ENCODE measurements around the gene TUBGCP6. TPM values are rescaled to one million over a fixed set of nuclear protein-coding genes. Genes with fewer than 3 reads are reported as not detected.
"Not testable (repeated sequence)": the region's sequence is repeated elsewhere in the genome, so short reads cannot be mapped to it uniquely, and the experiment has no call there.

TUBGCP6 gene
- total RNA-seq, 1 donor from 2014 or later = 56.4 TPM

DNA sequence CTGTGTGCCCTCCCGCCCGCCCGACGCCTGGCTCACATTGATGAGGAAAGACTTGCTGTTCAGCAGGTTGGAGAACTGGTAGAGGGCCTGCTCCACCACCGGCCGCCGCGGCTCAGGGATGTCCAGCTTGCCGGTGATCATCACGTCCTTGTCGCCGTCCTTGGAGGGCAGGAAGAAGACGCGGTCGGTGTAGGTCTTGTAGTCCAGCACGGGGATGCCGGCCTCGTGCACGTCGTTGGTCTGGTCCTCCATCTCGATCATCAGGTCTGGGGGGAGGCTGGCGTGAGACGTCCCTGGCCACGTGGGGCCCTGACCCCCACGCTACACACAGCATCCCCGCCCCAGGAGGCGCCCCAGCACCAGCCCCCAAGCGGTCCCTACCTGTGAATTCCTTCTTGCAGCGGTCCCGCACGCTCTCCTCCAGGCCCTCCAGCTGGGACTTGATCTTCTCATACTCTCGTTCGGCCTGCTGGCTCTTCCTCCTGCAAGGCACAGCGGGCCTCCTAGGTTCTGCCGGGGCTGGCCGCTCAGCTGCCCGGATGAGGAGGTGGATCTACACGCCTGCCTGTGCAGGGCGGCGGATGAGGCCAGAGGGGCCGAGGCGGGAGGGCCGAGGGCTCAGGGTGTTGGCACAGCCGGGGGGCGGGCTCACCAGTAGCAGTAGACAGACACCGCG lies 36.0 kb upstream of the TUBGCP6 start:
- intact Hi-C loops (cut with micrococcal nuclease) = no loop called here

DNA sequence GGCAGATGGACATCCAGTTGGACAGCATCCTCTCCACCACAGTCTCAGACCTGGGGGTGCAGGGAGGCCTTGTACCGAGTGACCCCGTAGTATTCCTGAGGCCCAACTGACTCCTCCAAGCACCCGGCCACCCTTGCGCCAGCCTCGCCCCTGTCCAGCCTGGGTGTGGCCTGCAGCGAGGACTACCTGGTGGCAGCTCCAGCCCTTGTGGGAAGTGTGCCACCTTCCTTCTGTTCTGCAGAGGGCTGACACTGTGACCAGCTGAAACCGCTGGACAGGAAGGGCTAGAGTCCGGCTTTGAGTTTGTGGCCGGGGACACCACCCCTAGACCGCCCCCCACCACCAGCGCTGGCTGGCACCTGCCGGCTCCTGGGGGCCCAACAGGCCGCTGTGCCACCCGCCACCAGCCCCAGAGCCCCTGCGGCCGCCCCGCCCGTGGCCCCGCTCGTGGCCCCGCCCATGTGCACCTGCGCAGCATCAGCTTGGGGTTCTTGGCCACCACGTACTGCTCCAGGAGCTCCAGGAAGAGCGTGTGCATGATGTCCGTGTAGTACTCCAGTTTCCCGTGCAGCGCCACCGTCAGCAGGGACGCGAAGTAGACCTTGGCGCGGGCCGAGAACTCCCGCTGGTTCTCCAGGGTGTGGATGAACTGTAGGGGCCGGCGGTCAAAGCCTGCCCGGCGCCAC lies 35.3 kb upstream of the TUBGCP6 start:
- intact Hi-C loops (cut with micrococcal nuclease) = no loop called here

DNA sequence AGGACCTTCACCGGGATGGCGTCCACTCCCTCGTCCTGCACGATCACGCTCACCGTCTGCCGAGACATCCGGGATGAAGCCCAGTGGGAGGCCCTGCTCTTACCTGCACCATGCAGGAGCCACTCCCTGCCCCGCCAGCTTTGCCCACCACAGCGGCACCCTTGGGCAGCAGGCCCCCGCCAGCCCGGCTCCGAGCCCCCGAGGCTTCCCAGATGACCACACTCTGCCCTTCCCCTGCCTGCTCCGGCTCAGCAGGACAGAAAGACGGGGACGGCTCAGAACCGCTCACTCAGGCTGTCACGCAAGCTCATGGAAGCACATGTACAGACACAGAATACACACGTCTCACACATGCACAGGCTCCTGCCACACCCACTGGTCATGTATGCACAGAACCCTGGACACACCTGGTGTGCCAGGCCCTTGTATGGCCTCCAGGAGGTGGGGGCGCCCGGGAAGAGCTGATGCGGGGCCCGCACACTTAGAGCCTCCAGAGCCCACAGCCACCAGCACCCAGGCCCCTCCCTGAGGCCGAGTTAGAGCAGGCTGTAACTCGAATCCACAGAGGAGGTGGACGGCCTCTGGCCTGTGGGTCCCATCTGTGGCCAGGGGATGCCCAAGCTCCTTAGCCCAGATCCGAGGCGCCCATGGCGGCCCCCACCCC lies 34.3 kb upstream of the TUBGCP6 start:
- intact Hi-C loops (cut with micrococcal nuclease) = no loop called here

DNA sequence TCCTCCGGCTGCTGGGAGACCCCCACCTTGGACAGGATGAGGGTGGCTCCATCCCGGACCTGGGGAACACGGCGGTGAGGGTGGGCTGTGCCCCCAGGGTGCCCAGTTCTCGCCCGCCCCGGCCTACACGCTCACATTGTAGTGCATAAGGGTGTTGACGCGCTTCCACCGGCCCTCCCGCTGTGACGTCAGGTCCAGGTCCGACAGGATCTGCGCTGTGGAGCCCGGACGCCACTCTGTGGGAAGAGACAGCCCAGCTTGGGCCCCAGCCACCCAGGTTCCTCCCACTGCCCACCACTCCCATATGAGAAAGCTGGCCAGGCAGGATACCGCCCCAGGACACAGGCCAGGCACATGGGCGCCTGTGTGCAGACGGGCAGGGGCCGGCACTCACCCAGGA lies 33.6 kb upstream of the TUBGCP6 start:
- intact Hi-C loops (cut with micrococcal nuclease) = no loop called here

DNA sequence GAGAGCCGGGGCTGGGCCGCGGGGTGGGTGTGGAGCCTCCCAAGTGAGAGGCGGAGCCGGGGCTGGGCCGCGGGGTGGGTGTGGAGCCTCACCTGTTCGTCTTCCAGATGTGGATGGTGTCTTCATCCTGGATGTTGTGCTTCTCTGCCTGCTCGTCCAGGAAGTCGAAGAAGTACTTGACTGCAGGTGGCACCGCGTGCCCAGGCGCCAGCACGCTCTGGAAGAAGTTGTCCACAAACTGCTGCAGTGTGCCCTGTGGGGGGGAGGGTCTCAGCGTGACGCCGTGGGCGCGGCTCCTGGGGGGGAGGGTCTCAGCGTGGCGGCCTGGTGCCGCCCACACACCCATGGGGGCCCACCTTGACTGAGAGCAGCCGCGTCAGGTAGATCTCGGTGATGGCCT lies 32.9 kb upstream of the TUBGCP6 start:
- intact Hi-C loops (cut with micrococcal nuclease) = no loop called here

DNA sequence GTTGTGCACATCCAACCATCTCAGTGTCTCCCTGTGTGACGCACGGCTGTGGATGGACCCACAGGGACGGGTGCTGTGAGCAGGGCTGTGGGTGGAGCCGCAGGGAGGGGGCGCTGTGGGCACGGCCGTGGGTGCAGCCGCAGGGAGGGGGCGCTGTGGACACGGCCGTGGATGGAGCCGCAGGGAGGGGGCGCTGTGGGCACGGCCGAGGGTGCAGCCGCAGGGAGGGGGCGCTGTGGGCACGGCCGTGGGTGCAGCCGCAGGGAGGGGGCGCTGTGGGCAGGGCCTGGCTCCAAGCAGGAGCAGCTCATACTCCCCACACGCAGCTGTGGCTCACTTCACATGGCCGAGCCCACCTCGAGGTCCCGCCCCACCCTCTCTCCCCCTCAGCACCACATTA lies 31.3 kb upstream of the TUBGCP6 start:
- intact Hi-C loops (cut with micrococcal nuclease) = no loop called here

DNA sequence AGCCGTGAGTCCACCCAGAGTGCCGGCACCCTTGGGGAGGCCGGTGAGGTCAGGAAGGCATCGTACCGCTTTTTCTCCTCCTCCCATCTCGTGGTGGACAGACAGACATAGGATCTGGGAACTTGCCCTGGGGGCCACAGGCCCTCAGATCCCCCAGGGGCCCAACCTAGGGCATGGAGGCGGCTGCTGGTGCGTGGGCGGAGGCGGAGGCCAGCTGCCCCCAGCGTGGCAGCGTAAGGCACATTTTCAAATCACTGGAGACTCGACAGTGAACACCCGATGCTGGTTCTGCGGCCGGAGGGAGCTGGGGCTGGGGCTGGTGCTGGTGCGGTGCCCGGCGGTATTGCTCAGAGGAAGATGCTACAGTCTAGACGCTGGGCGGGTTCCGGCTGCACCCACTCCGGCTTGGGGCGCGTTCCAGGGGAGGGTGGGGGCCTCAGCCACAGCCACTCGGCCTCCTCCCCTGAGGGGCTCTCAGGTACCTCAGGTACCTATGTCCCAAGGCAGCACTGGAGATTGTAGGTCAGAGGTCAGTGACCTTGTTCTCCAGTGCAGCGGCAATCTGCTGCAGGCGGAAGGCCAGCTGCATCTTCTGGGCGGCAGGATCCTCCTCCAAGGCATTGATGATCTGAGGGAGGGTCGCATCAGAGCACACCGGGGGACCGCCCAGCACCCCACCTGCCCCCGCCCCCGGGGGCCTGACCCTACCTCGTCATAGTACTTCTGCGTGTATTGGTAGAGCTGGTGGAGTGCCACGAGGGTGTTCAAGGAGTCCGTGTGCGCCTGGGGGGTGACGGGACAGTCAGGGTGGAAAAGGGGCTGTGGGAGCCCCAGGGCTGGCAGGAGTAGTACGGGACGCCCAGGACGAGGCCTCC lies 30.6 kb upstream of the TUBGCP6 start:
- intact Hi-C loops (cut with micrococcal nuclease) = no loop called here

DNA sequence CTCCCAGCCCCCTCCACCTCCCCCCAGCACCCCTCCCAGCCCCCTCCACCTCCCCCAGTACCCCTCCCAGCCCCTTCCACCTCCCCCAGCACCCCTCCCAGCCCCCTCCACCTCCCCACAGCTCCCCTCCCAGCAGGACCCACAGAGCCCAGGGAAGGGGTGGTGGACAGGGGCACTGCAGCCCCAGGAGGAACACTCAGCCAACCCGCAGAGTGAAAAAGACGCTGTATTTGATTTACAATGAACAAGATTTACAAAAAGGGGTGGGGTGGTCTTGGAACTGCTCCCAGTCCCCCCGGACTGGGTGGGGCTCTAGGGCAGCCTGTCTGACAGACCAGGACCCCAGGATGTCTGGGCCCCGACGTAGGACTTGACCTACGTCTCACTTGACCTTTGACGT lies 29.9 kb upstream of the TUBGCP6 start:
- intact Hi-C loops (cut with micrococcal nuclease) = loop anchor here (1.0 kb wide), 1 partner anchor 68 kb away; no protein-coding TSS in a partner anchor

DNA sequence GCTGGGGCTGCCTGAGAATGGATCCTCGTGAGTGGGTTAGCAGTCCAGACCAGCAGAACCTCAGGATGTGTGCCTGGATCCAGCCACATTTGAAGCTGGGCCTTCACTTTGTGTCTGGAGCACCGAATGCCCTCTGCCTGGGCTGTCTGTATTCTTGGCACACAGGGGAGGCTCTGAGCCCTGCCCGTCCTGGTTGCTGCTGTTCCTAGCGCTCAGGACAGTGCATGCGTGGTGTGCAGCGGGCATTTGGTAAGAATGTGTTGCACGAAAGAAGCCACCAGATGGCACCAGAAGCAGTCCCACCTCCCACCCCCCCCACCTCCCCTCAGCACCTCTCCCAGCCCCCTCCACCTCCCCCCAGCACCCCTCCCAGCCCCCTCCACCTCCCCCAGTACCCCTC lies 29.5 kb upstream of the TUBGCP6 start:
- intact Hi-C loops (cut with micrococcal nuclease) = loop anchor here (1.0 kb wide), 1 partner anchor 68 kb away; no protein-coding TSS in a partner anchor

DNA sequence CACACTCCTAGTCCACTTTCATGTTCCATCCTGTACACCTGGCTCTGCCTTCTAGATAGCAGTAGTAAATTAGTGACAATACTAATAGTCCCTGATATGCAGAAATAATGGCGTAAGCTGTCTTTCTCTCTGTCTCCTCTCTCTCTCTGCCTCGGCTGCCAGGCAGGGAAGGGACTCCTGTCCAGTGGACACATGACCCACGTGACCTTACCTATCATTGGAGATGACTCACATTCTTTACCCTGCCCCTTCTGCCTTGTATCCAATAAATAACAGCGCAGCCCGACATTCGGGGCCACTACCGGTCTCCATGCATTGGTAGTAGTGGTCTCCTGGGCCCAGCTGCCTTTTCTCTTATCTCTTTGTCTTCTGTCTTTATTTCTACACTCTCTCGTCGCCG lies 29.0 kb upstream of the TUBGCP6 start:
- intact Hi-C loops (cut with micrococcal nuclease) = loop anchor here (1.0 kb wide), 1 partner anchor 69 kb away; no protein-coding TSS in a partner anchor

DNA sequence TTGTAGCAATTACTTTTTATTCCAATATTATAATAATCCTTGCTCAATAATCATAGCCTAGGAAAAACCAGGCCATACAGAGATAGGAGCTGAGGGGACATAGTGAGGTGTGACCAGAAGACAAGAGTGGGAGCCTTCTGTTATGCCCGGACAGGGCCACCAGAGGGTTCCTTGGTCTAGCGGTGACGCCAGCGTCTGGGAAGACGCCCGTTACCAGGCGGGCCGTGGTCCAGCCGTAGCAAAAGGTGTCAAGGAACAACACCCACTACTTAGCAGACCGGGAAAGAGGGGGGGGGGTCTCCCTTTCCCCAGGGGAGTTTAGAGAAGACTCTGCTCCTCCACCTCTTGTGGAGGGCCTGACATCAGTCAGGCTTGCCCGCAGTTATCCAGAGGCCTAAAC lies 28.5 kb upstream of the TUBGCP6 start:
- intact Hi-C loops (cut with micrococcal nuclease) = not testable (repeated sequence)

DNA sequence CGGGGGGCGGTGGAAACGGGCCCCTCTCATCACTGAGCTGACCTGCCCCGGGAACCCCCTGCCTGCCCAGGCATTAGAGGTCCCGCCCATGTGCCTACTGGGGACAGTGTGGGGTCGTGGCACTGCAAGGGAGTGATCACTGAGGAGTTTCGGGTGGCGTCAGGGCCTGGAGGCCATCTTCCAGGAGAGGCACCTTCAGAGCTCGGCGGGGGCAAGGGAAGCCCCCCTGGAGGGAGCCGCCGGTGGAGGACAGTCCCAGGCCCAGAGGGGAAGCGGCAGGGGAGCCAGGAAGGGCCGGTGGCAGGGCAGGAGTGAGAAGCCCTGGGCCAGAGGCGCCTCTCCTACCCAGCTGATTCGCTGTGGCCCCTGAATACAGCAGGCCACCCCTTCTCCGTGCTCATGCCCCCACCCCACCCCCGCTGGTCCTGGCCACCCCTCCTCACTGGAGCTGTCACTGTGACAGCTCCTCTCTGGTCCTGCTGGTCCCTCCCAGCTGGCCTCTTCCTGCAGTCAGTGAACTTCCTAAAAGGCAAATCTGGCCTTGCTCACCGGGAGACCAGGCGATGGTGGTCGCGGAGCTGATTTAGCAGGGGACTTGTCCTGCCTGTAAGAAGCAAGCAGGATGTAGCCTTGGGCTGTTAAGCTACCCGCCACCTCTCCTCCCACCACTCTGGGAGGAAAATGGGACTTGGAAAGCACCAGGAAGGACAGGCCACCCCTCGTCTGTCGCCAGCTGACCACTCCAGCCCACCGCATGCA lies 27.4 kb upstream of the TUBGCP6 start:
- intact Hi-C loops (cut with micrococcal nuclease) = no loop called here

DNA sequence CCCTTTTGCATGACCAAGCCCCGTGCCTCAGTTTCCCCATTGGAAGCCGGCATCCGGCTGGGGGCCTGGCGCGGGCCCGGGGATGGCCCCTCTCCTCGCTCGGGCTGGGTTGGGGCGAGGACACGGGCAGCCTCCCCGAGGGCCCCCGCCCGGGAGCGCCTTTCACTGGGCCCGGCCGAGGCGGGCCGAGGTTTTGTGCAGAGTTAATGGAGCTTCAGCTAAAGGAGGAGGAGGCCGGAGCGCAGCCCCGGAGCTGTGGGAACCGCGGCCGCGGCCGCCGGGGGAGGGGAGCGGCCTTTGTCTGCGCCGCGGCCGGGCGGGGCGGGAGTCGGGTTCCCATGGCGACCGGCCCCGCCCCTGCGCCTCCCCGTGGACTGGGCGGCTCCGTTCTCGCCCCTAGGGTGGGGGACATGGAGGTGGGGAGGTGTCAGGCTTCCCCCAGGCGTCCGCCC lies 26.7 kb upstream of the TUBGCP6 start:
- intact Hi-C loops (cut with micrococcal nuclease) = loop anchor here (2.0 kb wide), 2 partner anchors 21 to 55 kb away; partner anchors contain the start of genes DENND6B and HDAC10

DNA sequence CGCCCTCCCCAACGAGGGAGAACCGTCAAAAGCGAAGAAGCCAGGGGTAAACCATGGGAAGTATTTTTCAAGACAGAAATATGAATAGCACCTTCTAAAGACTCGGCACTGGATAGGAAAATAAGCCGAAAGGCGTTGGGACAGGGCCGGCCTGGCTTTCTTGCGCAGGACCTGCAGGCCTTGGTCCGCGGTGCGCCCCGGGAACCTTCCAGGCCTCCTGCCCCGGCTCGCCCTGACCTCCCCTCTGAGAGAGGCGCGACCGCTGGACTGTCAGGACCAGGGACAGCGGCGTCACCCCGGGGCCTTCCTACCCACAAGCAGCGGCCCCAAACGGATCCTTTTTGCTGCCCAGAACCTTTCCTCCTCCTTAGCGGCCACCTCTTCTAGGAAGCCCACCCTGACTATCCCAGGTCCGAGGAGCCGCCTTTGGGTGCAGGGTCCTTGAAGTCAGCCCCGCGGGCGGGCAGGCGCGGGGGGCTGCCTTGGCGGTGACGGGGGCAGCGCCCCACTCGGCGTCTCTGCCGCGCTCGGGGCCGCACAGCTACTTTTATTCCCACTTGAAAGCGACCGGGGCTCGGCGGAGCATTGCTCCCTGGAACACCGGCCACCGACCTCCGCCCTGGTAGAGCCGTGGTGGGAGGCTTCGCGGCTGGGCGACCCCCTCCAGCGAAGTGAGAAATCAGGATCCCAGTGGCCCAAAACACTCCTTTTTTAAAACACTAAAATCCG lies 26.0 kb upstream of the TUBGCP6 start:
- intact Hi-C loops (cut with micrococcal nuclease) = loop anchor here (2.0 kb wide), 2 partner anchors 20 to 56 kb away; partner anchors contain the start of genes DENND6B and HDAC10

DNA sequence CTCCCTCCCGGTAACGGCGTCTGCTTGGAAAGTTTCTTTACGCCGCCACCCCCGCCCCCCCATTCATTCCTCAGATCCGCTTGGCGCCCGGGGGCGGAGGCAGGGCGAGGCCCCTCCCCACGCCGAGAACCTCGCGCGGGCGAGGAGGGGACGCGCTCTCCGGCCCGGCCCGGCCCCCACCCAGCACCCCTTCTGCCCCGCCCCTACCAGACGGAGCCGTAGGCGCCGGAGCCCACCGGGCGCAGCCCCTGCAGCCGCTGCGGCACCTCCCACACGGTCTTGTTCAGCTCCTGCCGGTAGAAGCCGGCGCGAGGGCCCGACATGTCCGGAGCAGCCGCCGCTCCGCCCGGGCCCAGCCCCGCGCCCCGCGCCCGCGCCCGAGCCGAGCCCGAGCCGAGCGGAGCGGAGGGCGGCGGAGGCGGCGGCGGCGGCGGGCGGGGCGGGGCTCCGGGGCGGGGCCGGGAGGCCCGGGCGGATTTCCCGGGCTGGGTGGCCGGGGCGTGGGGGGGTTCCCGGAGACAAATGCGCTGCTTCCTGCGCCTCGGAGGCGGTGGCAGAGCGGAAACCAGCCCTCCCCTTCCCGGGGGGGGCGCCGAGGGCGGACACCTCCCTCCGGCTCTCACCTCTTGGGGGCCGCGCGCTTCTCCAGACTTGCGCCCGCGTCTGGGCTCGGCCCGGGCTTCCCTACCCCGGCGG lies 25.3 kb upstream of the TUBGCP6 start, which contains the start of gene MAPK11:
MAPK11 (minus strand) TSS at position 411 of the 696 bp plus-strand sequence; CDS start at position 323, 88 bp downstream.
- intact Hi-C loops (cut with micrococcal nuclease) = loop anchor here (2.0 kb wide), 2 partner anchors 19 to 57 kb away; partner anchors contain the start of genes DENND6B and HDAC10

DNA sequence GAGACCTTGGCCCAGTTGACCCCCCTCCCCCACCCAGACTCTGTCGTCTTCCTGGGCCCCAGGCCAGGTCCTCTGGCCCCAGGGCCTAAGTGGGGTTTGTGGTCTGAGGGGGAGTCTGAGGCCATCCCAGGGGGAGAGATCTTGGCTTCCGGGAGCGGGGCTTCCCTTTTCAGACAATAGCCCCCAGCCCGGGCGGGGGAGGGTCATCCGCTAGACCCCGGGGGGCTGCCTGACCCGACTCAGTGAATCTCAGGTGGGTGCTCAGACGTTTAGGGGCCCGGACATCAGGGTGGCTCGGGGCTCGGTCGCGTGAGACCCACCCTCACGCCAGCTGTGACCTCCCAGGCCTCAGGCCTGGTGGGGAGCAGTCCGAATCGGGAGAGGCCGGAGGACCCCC lies 24.7 kb upstream of the TUBGCP6 start:
- intact Hi-C loops (cut with micrococcal nuclease) = no loop called here

DNA sequence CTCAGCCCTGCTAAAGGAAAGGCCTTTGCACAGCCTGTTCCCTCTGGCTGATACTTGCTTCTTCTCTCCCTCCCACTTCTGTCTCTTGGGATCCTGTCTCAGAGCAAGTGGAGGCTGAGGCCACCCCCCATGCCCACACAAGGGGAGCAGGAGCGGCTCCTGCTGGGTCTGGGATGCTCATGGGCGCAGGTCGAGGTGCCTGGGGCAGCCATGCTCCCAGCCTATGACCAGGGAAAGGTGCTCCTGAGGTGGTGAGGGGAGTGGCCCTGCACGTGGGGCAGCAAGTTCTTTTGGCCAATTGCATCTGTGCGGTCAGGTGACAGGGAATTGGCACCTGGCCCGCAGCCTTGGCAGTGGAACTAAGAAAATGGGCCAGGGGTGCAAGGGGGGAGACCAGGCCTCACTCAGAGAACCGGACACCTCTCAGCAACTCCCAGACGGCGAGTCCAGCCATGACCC lies 23.9 kb upstream of the TUBGCP6 start:
- intact Hi-C loops (cut with micrococcal nuclease) = no loop called here

DNA sequence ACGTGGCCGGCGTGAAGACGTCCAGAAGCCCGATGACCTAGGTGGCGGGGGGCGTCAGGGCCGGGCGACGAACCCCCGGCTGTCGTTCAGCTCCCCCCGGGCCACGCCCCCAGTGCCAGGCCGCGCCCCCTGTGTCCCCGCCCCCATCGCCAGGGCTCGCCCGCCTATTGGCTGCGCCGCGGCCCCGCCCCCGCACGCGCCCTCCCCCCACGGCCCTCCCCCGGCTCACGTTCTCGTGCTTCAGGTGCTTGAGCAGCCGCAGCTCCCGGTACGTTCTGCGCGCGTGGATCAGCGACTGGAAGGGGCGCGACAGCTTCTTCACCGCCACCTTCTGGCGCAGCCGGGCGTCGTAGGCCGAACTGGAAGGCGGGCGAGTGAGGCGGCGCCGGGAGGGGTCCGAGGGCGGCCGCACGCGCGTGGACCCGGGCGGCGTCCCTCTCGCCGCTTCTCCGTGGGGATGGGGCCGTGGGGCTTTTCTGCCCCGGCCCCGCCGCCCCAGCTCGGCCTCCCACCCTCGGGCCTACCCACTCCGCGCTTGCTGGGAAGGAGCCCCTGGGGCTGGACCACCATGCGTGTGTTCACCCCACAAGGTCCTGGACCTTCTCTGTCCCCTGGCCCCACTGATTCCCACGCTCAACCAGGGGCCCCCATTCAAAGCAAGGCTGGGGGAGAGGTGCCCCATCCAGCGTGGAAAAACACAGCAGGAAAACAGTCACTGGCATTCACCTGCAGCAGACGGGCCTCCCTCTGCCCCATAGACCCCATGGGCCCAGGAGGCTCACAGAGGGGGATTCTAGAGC lies 23.0 kb upstream of the TUBGCP6 start:
- intact Hi-C loops (cut with micrococcal nuclease) = no loop called here
